Dedifferentiated amniotic fluid mesenchymal stem cell (primary cell): ENCODE data around the gene FBXO3.
"Not testable (repeated sequence)": the region's sequence is repeated elsewhere in the genome, so short reads cannot be mapped to it uniquely, and the experiment has no call there.

Experiments
- DNase-seq: peaks from one replicate; pipeline ENCODE4 v3.0.0-alpha.2; 2016; ENCODE audit errors: extremely low spot score

Gene FBXO3

GRCh38 chr11:33773987-33774735 is at the start of gene FBXO3:
Gene FBXO3, minus strand, starts transcription at chr11:33774520. Its CDS starts 23 bp downstream, at chr11:33774497.
- peak; percentile 50 for DNase-seq

GRCh38 chr11:33822981-33823380 is 48.7 kb upstream of the FBXO3 start:
- DNase-seq, result not testable (repeated sequence)

- DNase-seq, result no peak
Measured at GRCh38 chr11:33819278-33820035, 45.1 kb upstream of the FBXO3 start.

GRCh38 chr11:33808228-33808828 is 34.0 kb upstream of the FBXO3 start:
- DNase-seq, result peak; percentile 71

GRCh38 chr11:33804471-33804870 is 30.2 kb upstream of the FBXO3 start:
- no peak for DNase-seq

GRCh38 chr11:33802194-33802950 is 28.1 kb upstream of the FBXO3 start:
- peak; percentile 58 for DNase-seq

- no peak for DNase-seq
Measured at GRCh38 chr11:33801821-33802193, 27.5 kb upstream of the FBXO3 start.

GRCh38 chr11:33797879-33798278 is 23.6 kb upstream of the FBXO3 start:
- no peak for DNase-seq

- DNase-seq, result no peak
Measured at GRCh38 chr11:33790040-33790439, 15.7 kb upstream of the FBXO3 start.

- DNase-seq, result not testable (repeated sequence)
Measured at GRCh38 chr11:33788095-33788494, 13.8 kb upstream of the FBXO3 start.

GRCh38 chr11:33787076-33787475 is 12.8 kb upstream of the FBXO3 start:
- no peak for DNase-seq

GRCh38 chr11:33785609-33786008 is 11.3 kb upstream of the FBXO3 start:
- DNase-seq, result no peak

- peak; percentile 59 for DNase-seq
Measured at GRCh38 chr11:33779849-33780528, 5.7 kb upstream of the FBXO3 start.

- DNase-seq, result no peak
Measured at GRCh38 chr11:33778675-33779074, 4.4 kb upstream of the FBXO3 start.

- DNase-seq, result no peak
Measured at GRCh38 chr11:33777906-33778305, 3.6 kb upstream of the FBXO3 start.

- DNase-seq, result no peak
Measured at GRCh38 chr11:33775832-33776470, 1.6 kb upstream of the FBXO3 start.

GRCh38 chr11:33775467-33775807 is 1.1 kb upstream of the FBXO3 start:
- DNase-seq, result no peak

- no peak for DNase-seq
Measured at GRCh38 chr11:33774736-33775466, 581 bp upstream of the FBXO3 start.

GRCh38 chr11:33773404-33773986 is 825 bp downstream of the FBXO3 start:
- no peak for DNase-seq

- DNase-seq, result no peak
Measured at GRCh38 chr11:33772870-33773269, 1.4 kb downstream of the FBXO3 start.
